Parathyroid adenoma (tissue), 2 donors: ENCODE measurements around the gene RDH13.
"Not testable (repeated sequence)": the region's sequence is repeated elsewhere in the genome, so short reads cannot be mapped to it uniquely, and the experiment has no call there.

Experiments
- H2AFZ ChIP-seq: fragments of 300-600 bp; sonication (generic); one replicate; pipeline ENCODE4 v1.7.0; 2017; ENCODE audit warnings: antibody characterized with exemption, mild to moderate bottlenecking
- H3K27ac ChIP-seq: fragments of 300-600 bp; sonication (generic); one replicate; pipeline ENCODE4 v1.7.0; 2017
- H3K27me3 ChIP-seq: fragments of 300-600 bp; sonication (generic); one replicate; pipeline ENCODE4 v1.7.0; 2017; ENCODE audit warnings: low read length; ENCODE audit not compliant: control insufficient read depth, insufficient read depth
- H3K36me3 ChIP-seq: fragments of 300-600 bp; sonication (generic); one replicate; pipeline ENCODE4 v1.7.0; 2017; ENCODE audit warnings: low read length; ENCODE audit not compliant: control insufficient read depth, insufficient read depth
- H3K4me1 ChIP-seq: fragments of 300-600 bp; sonication (generic); one replicate; pipeline ENCODE4 v1.7.0; 2017; ENCODE audit warnings: control low read depth
- H3K4me2 ChIP-seq: fragments of 300-600 bp; sonication (generic); one replicate; pipeline ENCODE4 v1.7.0; 2017; ENCODE audit warnings: low read length
- H3K4me3 ChIP-seq: fragments of 300-600 bp; sonication (generic); one replicate; pipeline ENCODE4 v1.7.0; 2017; ENCODE audit warnings: low read depth, low read length
- H3K79me2 ChIP-seq: fragments of 300-600 bp; sonication (generic); one replicate; pipeline ENCODE4 v1.7.0; 2017; ENCODE audit warnings: control low read depth
- H3K9ac ChIP-seq: fragments of 300-600 bp; sonication (generic); one replicate; pipeline ENCODE4 v1.7.0; 2017; ENCODE audit warnings: mild to moderate bottlenecking
- H3K9me3 ChIP-seq: fragments of 300-600 bp; sonication (generic); one replicate; pipeline ENCODE4 v1.7.0; 2017; ENCODE audit warnings: low read length; ENCODE audit not compliant: control insufficient read depth
- CTCF ChIP-seq: fragments of 300-600 bp; sonication (generic); IDR thresholded peaks from one replicate; pipeline ENCODE4 v1.7.0; 2017; ENCODE audit warnings: antibody characterized with exemption, mild to moderate bottlenecking
- donor health status: primary hyperparathyroidism.

RDH13 gene

DNA sequence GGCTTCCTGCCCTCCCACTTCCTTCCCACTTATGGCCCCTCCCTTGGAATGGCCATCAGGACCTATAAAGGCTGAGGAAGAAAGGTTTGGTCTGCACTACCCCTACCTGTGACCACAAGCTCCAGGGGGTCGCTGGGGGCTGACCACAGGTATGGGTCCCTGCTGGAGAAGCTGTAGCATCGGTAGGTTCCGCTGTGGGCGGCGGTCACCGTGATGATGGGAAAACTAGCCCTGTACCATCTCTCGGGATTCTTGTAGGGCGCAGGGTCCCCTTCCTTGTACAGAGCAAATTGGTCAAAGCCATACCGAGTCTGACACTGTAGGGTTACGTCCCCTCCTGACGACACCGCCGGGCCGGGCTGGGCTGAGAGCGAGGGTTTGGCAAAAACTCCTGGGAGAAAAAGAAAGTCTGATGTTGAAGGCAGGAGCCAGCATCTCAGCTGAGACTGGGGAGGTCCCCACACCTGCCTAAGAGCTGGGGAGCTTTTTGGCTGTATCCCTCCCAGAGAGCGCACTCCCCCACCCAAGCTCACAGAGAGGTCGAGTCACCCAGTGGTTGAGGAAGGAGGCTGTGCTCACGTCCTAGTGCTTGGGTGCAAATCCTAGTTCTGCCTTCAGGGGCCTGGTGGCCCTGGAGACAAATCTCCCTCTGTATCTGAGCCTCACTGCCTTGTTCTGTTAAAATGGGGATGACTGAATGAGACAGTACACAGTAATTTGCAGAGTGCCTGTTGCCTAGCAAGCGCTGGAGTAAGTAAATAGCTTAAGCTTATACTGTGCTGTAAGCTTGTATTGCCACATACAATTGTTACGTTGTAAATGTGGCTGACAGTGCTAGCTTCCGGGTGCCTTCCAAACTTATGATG, 35.2 kb downstream of the RDH13 start:
- H2AFZ ChIP-seq = no peak overlapping the region

DNA sequence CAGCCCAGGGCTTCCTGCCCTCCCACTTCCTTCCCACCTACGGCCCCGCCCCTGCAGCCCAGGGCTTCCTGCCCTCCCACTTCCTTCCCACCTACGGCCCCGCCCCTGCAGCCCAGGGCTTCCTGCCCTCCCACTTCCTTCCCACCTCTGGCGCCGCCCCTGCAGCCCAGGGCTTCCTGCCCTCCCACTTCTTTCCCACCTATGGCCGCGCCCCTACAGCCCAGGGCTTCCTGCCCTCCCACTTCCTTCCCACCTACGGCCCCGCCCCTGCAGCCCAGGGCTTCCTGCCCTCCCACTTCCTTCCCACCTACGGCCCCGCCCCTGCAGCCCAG, 35.8 kb downstream of the RDH13 start:
- H3K4me2 ChIP-seq, H3K9ac ChIP-seq, H3K27me3 ChIP-seq, H3K36me3 ChIP-seq, H3K27ac ChIP-seq, H3K79me2 ChIP-seq, H3K4me1 ChIP-seq, H3K9me3 ChIP-seq, H3K4me3 ChIP-seq, H2AFZ ChIP-seq: not testable (repeated sequence)

More for the DNA sequence above, 35.2 kb downstream of the RDH13 start:
- Histone ChIP-seq H3K9me3 (no peaks in the 10 kb centered on the region), H3K4me3 (no peak overlapping the region), H3K79me2 (no peaks in the 10 kb centered on the region), H3K27ac (no peak overlapping the region), H3K9ac (no peak overlapping the region), H3K4me1 (no peaks in the 10 kb centered on the region), H3K27me3 (no peaks in the 10 kb centered on the region), H3K4me2 (no peak overlapping the region), H3K36me3 (no peaks in the 10 kb centered on the region)
- TF ChIP-seq CTCF = no peak

- Histone ChIP-seq H3K4me3 (no peak overlapping the region), H3K9me3 (no peaks in the 10 kb centered on the region), H3K9ac (no peak overlapping the region), H2AFZ (no peak overlapping the region), H3K27ac (no peak overlapping the region), H3K4me1 (no peaks in the 10 kb centered on the region), H3K79me2 (no peaks in the 10 kb centered on the region), H3K4me2 (no peak overlapping the region), H3K27me3 (no peaks in the 10 kb centered on the region), H3K36me3 (no peaks in the 10 kb centered on the region)
- no peak for TF ChIP-seq CTCF
Observed at GRCh38 chr19:55024111-55024510, 38.8 kb downstream of the RDH13 start.

GRCh38 chr19:55020351-55020750, 42.6 kb downstream of the RDH13 start:
- not testable (repeated sequence) for H3K9ac ChIP-seq, H3K36me3 ChIP-seq, H2AFZ ChIP-seq, H3K4me2 ChIP-seq, H3K27me3 ChIP-seq, H3K79me2 ChIP-seq, H3K9me3 ChIP-seq, H3K27ac ChIP-seq, H3K4me3 ChIP-seq, H3K4me1 ChIP-seq

- H2AFZ ChIP-seq = no peak overlapping the region
- no peaks in the 10 kb centered on the region for H3K27me3 ChIP-seq
- H3K9me3 ChIP-seq = no peaks in the 10 kb centered on the region
- H3K4me1 ChIP-seq = no peaks in the 10 kb centered on the region
- H3K9ac ChIP-seq = no peak overlapping the region
- no peaks in the 10 kb centered on the region for H3K79me2 ChIP-seq
- no peak overlapping the region for H3K4me2 ChIP-seq
- H3K27ac ChIP-seq = no peak overlapping the region
- no peaks in the 10 kb centered on the region for H3K36me3 ChIP-seq
- no peak overlapping the region for H3K4me3 ChIP-seq
- TF ChIP-seq CTCF = no peak
Observed at GRCh38 chr19:55018633-55019032, 44.3 kb downstream of the RDH13 start.

DNA sequence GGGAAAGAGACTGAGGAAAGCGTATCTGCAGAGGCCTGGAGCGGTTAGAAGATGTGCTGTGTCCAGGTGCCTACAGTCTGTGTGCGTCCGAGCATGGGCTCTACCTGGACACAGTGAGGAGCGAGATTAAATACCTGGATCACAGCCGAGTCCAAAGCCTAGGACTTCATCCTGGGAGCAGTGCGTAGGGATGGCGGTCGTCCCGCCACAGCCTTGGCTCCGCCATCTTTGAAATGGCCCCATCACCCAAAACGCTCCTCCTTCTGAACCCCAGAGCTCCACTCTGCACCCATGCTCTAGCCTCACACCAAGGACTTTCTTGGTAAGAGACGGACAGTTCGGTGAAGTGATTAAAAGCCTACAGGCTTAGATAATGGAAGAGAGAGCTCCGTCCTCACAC, 44.7 kb downstream of the RDH13 start:
- Histone ChIP-seq H3K27me3 (no peaks in the 10 kb centered on the region), H3K9ac (no peak overlapping the region), H3K4me2 (no peak overlapping the region), H3K27ac (no peak overlapping the region), H3K79me2 (no peaks in the 10 kb centered on the region), H3K4me1 (no peaks in the 10 kb centered on the region), H3K4me3 (no peak overlapping the region), H3K9me3 (no peaks in the 10 kb centered on the region), H2AFZ (no peak overlapping the region), H3K36me3 (no peaks in the 10 kb centered on the region)
- no peak for TF ChIP-seq CTCF
